ENCODE data around the gene OXCT1.
A peak's percentile ranks its signal among the peaks of the same experiment; 100 is the strongest.
"Not testable (repeated sequence)": the region's sequence is repeated elsewhere in the genome, so short reads cannot be mapped to it uniquely, and the experiment has no call there.

The OXCT1 gene

GRCh38 chr5:41773799-41774198 is 96.4 kb downstream of the OXCT1 start:
- no peak for DNase-seq (ENCODE audit: low spot score)

- no peak for DNase-seq (ENCODE audit: low spot score)
Measured at GRCh38 chr5:41772785-41773442, 97.3 kb downstream of the OXCT1 start.

- DNase-seq (ENCODE audit: low spot score): no peak
Measured at GRCh38 chr5:41772056-41772455, 98.2 kb downstream of the OXCT1 start.

GRCh38 chr5:41770799-41771198 is 99.4 kb downstream of the OXCT1 start:
- DNase-seq (ENCODE audit: low spot score): no peak

- DNase-seq (ENCODE audit: low spot score): no peak
Measured at GRCh38 chr5:41768692-41769091, 101.5 kb downstream of the OXCT1 start.

GRCh38 chr5:41764650-41765049 is 105.6 kb downstream of the OXCT1 start:
- DNase-seq (ENCODE audit: low spot score): no peak

GRCh38 chr5:41763574-41763973 is 106.7 kb downstream of the OXCT1 start:
- DNase-seq (ENCODE audit: low spot score): no peak

GRCh38 chr5:41763081-41763480 is 107.1 kb downstream of the OXCT1 start:
- DNase-seq (ENCODE audit: low spot score): peak; percentile 72

GRCh38 chr5:41762426-41762825 is 107.8 kb downstream of the OXCT1 start:
- DNase-seq (ENCODE audit: low spot score): no peak

- no peak for DNase-seq (ENCODE audit: low spot score)
Measured at GRCh38 chr5:41761663-41762062, 108.6 kb downstream of the OXCT1 start.

- no peak for DNase-seq (ENCODE audit: low spot score)
Measured at GRCh38 chr5:41755705-41756104, 114.5 kb downstream of the OXCT1 start.

- DNase-seq (ENCODE audit: low spot score): no peak
Measured at GRCh38 chr5:41754857-41755256, 115.4 kb downstream of the OXCT1 start.

GRCh38 chr5:41751867-41752266 is 118.4 kb downstream of the OXCT1 start:
- DNase-seq (ENCODE audit: low spot score): no peak

- no peak for DNase-seq (ENCODE audit: low spot score)
Measured at GRCh38 chr5:41748631-41749030, 121.6 kb downstream of the OXCT1 start.

GRCh38 chr5:41747708-41748107 is 122.5 kb downstream of the OXCT1 start:
- DNase-seq (ENCODE audit: low spot score): no peak

- no peak for DNase-seq (ENCODE audit: low spot score)
Measured at GRCh38 chr5:41747301-41747700, 122.9 kb downstream of the OXCT1 start.

GRCh38 chr5:41742608-41743007 is 127.6 kb downstream of the OXCT1 start:
- DNase-seq (ENCODE audit: low spot score): not testable (repeated sequence)

- DNase-seq (ENCODE audit: low spot score): no peak
Measured at GRCh38 chr5:41738710-41739354, 131.4 kb downstream of the OXCT1 start.

GRCh38 chr5:41736641-41737040 is 133.6 kb downstream of the OXCT1 start:
- no peak for DNase-seq (ENCODE audit: low spot score)

GRCh38 chr5:41735213-41735612 is 135.0 kb downstream of the OXCT1 start:
- DNase-seq (ENCODE audit: low spot score): no peak

GRCh38 chr5:41729381-41729780 is 140.8 kb downstream of the OXCT1 start:
- not testable (repeated sequence) for DNase-seq (ENCODE audit: low spot score)

GRCh38 chr5:41728281-41728680 is 141.9 kb downstream of the OXCT1 start:
- no peak for DNase-seq (ENCODE audit: low spot score)

GRCh38 chr5:41722359-41722950 is 147.8 kb downstream of the OXCT1 start:
- peak; percentile 14 for DNase-seq (ENCODE audit: low spot score)

GRCh38 chr5:41721516-41721915 is 148.7 kb downstream of the OXCT1 start:
- no peak for DNase-seq (ENCODE audit: low spot score)
